OCI-LY7 (cell line): Measurements from ENCODE around the gene PRDX1. TPM values are rescaled to one million over a fixed set of nuclear protein-coding genes. Genes with fewer than 3 reads are reported as not detected.

Source experiments
- BruUV-seq: library from RNA; stranded (reverse); fragments of 400-500 nt; replicated peaks from 2 replicates; lab custom pipeline; 2021; lab: Mats Ljungman, UMichigan
- CTCF ChIA-PET: fragments of 300-600 bp; sonication (Branson Sonifier 250); formaldehyde crosslinking; loops from one replicate; lab custom pipeline; 2022; ENCODE audit warnings: antibody characterized with exemption; ENCODE audit not compliant: unreplicated experiment; lab: Charles Lee
- POLR2A ChIA-PET: fragments of 300-600 bp; sonication (Branson Sonifier 250); formaldehyde crosslinking; loops from one replicate; lab custom pipeline; 2022; ENCODE audit warnings: antibody characterized with exemption; lab: Charles Lee
- DNase-seq: peaks from one replicate; pipeline ENCODE4 v3.0.0-alpha.2; 2015; ENCODE audit warnings: low spot score
- H2AFZ ChIP-seq: fragments of 200-600 bp; sonication (generic), shearing (Covaris generic); 2 replicates; pipeline ENCODE4 v1.6.1; 2014; ENCODE audit warnings: mild to moderate bottlenecking, antibody characterized with exemption, low read length, moderate library complexity
- H3K27ac ChIP-seq: fragments of 200-600 bp; sonication (generic); 2 replicates; pipeline ENCODE4 v1.5.1; 2014; ENCODE audit warnings: mixed run types, low read depth, mild to moderate bottlenecking, moderate library complexity, low read length, inconsistent platforms; ENCODE audit not compliant: poor library complexity, severe bottlenecking
- H3K36me3 ChIP-seq: fragments of 200-600 bp; sonication (generic); 2 replicates; pipeline ENCODE4 v1.6.1; 2014; ENCODE audit warnings: mild to moderate bottlenecking, antibody characterized with exemption, low read length, moderate library complexity, mixed read lengths; ENCODE audit not compliant: insufficient read depth
- H3K4me1 ChIP-seq: fragments of 200-600 bp; sonication (generic); 2 replicates; pipeline ENCODE4 v1.5.1; 2014; ENCODE audit warnings: mild to moderate bottlenecking, low read length; ENCODE audit not compliant: insufficient read depth, poor library complexity, severe bottlenecking
- H3K4me2 ChIP-seq: fragments of 200-600 bp; sonication (generic); 2 replicates; pipeline ENCODE4 v1.6.1; 2014; ENCODE audit warnings: mild to moderate bottlenecking, low read length
- H3K4me3 ChIP-seq: fragments of 200-600 bp; sonication (generic); 2 replicates; pipeline ENCODE4 v1.5.1; 2014; ENCODE audit warnings: mild to moderate bottlenecking, low read depth, low read length; ENCODE audit not compliant: poor library complexity, severe bottlenecking
- H3K79me2 ChIP-seq: fragments of 200-600 bp; sonication (generic); 2 replicates; pipeline ENCODE4 v1.6.1; 2016; ENCODE audit warnings: low read depth, mild to moderate bottlenecking, low read length, moderate library complexity, mixed read lengths; ENCODE audit not compliant: insufficient read depth
- H3K9me2 ChIP-seq: fragments of 200-600 bp; sonication (generic); 2 replicates; pipeline ENCODE4 v1.6.1; 2016; ENCODE audit warnings: mild to moderate bottlenecking, low read length, mixed read lengths; ENCODE audit not compliant: insufficient read depth
- H3K9me3 ChIP-seq: fragments of 200-600 bp; sonication (generic); 2 replicates; pipeline ENCODE4 v1.6.1; 2014; ENCODE audit warnings: mild to moderate bottlenecking, mixed run types, low read length, mixed read lengths
- H4K20me1 ChIP-seq: fragments of 200-600 bp; sonication (generic); 2 replicates; pipeline ENCODE4 v1.6.1; 2014; ENCODE audit warnings: mild to moderate bottlenecking, antibody characterized with exemption, low read length, moderate library complexity, mixed read lengths; ENCODE audit not compliant: insufficient read depth
- EZH2phosphoT487 ChIP-seq: fragments of 200-600 bp; sonication (generic); IDR thresholded peaks from 2 replicates; pipeline ENCODE4 v1.6.1; 2018; ENCODE audit warnings: low read depth, borderline replicate concordance, mild to moderate bottlenecking, mixed run types, antibody characterized with exemption, low read length, moderate library complexity, mixed read lengths
- intact Hi-C: fragments of 100-400 bp; cut with micrococcal nuclease; formaldehyde crosslinking; loops from one replicate; pipeline ENCODE4 v1.10.0; 2022; ENCODE audit not compliant: unreplicated experiment
- total RNA-seq, 2 experiments: library from RNA; depleted of rRNA in 1 of 2; stranded (reverse); fragments of >200 nt in 1 of 2; shearing (Covaris generic) in 1 of 2; gene quantifications; 2 replicates each; pipeline ENCODE4 v1.2.3, GENCODE V29; 2014 to 2022
- TF ChIP-seq, protein P1 (sequence below): fragments of 200-600 bp; sonication (generic); conservative IDR thresholded peaks from 2 replicates; pipeline ENCODE4 v1.5.1; 2014; ENCODE audit warnings: mild to moderate bottlenecking, antibody characterized with exemption, low read length, moderate library complexity, mixed read lengths

PRDX1 gene
- total RNA-seq, 2 experiments from 2014 or later: 814 to 851 TPM

DNA sequence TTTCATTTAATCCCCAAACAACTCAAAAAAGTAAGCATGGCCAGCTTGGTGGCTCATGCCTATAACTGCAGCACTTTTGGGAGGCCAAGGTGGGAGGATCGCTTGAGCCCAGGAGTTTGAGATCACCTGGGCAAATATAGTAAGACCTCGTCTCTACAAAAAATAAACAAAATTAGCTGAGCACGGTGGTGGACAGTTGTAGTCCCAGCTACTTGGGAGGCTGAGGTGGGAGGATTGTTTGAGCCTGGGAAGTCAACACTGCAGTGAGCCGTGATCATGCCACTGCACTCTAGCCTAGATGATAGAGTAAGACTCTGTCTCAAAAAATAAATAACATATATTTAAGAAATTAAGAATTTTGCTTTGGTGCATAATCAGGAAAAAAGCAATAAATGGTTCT is 22.8 kb upstream of the PRDX1 start:
- ChIA-PET POLR2A (interaction anchor here (0.6 to 3.6 kb wide), 8 partner anchors 9 to 153 kb away, joined by 3 to 41 read pairs (median 5); partner anchors contain the start of gene PRDX1), CTCF (interaction anchor here (0.6 to 0.7 kb wide), 2 partner anchors 204 to 266 kb away, joined by 3 to 5 read pairs; partner anchors contain the start of genes MUTYH and TOE1)
- H3K4me3 ChIP-seq: no peak overlapping the region
- intact Hi-C loops: no loop called here
- no TSS peak for BruUV-seq
- TF ChIP-seq EZH2phosphoT487: no peak
- H3K4me1 ChIP-seq: peaks cover 25% of the 10 kb centered on the region
- peak overlapping the region; percentile 83; the same call in 1 of the 2 replicates for H2AFZ ChIP-seq
- peak overlapping the region; percentile 69; the same call in 1 of the 2 replicates for H3K4me2 ChIP-seq
- H3K9me3 ChIP-seq: no peaks in the 10 kb centered on the region
- DNase-seq: no peak
- H3K9me2 ChIP-seq: no peaks in the 10 kb centered on the region
- H3K79me2 ChIP-seq: no peaks in the 10 kb centered on the region
- no peaks in the 10 kb centered on the region for H4K20me1 ChIP-seq
- no peak overlapping the region for H3K27ac ChIP-seq
- no peaks in the 10 kb centered on the region for H3K36me3 ChIP-seq

DNA sequence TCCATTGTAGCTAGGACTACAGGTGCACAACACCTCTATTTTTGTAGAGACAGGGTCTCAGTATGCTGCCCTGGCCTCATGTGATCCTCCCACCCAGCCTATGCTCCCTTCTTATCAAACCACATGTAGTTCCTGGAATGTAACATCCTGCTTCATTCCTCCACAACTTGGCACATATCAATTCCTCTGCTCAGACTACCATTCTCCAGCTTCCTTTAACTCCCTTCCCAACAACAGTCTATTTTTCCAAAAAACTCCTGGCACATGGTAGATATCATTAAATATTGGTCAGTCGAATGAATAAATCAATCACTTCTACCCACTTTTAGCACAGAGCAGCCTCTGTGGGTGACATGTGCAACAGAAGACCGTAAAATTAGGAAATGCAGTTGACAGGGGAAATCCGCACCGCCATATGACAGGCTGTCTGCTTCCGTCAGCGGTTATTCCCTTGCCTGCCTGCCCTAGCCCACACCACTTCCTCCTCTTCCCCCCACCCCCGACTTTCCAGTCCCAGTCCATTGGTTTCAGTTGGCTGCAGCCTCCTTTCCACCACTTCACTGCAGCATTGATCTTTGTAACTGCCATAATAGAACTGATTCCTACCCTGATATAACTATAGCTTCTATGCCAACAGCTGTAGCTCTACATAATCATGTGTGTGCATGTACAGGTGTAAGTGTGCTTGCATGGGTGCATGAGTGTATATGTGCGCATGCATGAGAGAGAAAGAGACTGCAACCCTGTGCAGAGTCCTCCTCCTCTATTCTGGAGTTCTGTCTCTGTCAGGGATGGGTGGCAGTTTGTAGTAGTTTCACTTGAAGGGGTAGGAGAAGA is 22.1 kb upstream of the PRDX1 start:
- H3K4me3 ChIP-seq: peak overlapping the region; percentile 12
- TF ChIP-seq EZH2phosphoT487: no peak
- TF ChIP-seq, protein P1, sequence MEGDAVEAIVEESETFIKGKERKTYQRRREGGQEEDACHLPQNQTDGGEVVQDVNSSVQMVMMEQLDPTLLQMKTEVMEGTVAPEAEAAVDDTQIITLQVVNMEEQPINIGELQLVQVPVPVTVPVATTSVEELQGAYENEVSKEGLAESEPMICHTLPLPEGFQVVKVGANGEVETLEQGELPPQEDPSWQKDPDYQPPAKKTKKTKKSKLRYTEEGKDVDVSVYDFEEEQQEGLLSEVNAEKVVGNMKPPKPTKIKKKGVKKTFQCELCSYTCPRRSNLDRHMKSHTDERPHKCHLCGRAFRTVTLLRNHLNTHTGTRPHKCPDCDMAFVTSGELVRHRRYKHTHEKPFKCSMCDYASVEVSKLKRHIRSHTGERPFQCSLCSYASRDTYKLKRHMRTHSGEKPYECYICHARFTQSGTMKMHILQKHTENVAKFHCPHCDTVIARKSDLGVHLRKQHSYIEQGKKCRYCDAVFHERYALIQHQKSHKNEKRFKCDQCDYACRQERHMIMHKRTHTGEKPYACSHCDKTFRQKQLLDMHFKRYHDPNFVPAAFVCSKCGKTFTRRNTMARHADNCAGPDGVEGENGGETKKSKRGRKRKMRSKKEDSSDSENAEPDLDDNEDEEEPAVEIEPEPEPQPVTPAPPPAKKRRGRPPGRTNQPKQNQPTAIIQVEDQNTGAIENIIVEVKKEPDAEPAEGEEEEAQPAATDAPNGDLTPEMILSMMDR: no peak
- H3K4me1 ChIP-seq: peaks cover 25% of the 10 kb centered on the region
- intact Hi-C loops: no loop called here
- CTCF ChIA-PET: interaction anchor here (0.6 to 0.7 kb wide), 2 partner anchors 204 to 266 kb away, joined by 3 to 5 read pairs; partner anchors contain the start of genes MUTYH and TOE1
- no peaks in the 10 kb centered on the region for H3K9me3 ChIP-seq
- no peaks in the 10 kb centered on the region for H4K20me1 ChIP-seq
- no TSS peak for BruUV-seq
- POLR2A ChIA-PET: interaction anchor here (0.6 to 3.6 kb wide), 11 partner anchors 9 to 819 kb away, joined by 3 to 41 read pairs (median 4); partner anchors contain the start of gene PRDX1
- peak; percentile 46 for DNase-seq
- no peaks in the 10 kb centered on the region for H3K36me3 ChIP-seq
- peak overlapping the region; percentile 51 for H3K27ac ChIP-seq
- H2AFZ ChIP-seq: peak overlapping the region; percentile 83; the same call in 1 of the 2 replicates
- peak overlapping the region; percentile 69 for H3K4me2 ChIP-seq
- H3K9me2 ChIP-seq: no peaks in the 10 kb centered on the region
- no peaks in the 10 kb centered on the region for H3K79me2 ChIP-seq

DNA sequence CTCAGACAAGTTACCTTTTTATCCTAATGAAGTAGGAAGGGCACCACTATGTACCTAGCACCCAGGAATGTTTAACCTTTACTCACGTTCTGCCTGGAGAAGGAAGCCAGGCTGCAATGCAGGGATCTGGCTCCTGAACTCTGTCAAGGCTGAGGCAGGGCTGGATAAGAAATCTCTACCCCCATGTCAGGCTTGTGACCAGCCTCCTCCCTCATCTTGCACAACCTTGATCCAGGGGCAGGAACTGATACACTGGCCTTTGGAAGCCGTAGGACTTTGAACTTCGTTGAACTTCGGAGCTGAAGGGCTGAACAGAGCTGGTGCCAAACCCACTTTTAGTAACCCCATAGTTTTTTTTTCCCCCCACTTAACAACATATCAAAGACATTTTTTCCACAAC is 20.9 kb upstream of the PRDX1 start:
- no peak for DNase-seq
- no peak overlapping the region for H3K4me3 ChIP-seq
- H3K79me2 ChIP-seq: no peaks in the 10 kb centered on the region
- ChIA-PET POLR2A (interaction anchor here (0.6 to 2.0 kb wide), 4 partner anchors 8 to 341 kb away, joined by 3 to 10 read pairs (median 6); partner anchors contain the start of gene AKR1A1), CTCF (no interaction called here)
- intact Hi-C loops: no loop called here
- H4K20me1 ChIP-seq: no peaks in the 10 kb centered on the region
- no peaks in the 10 kb centered on the region for H3K9me3 ChIP-seq
- H3K9me2 ChIP-seq: no peaks in the 10 kb centered on the region
- BruUV-seq: no TSS peak
- peaks cover 25% of the 10 kb centered on the region for H3K4me1 ChIP-seq
- no peaks in the 10 kb centered on the region for H3K36me3 ChIP-seq
- H3K4me2 ChIP-seq: no peak overlapping the region
- no peak overlapping the region for H2AFZ ChIP-seq
- H3K27ac ChIP-seq: no peak overlapping the region
- TF ChIP-seq, protein P1: no peak
- no peak for TF ChIP-seq EZH2phosphoT487
